ENCODE results near the gene NEK7.
"Not testable (repeated sequence)": the region's sequence is repeated elsewhere in the genome, so short reads cannot be mapped to it uniquely, and the experiment has no call there.

NEK7 gene

GRCh38 chr1:198156745-198157240 is at the start of gene NEK7:
Gene NEK7, plus strand, starts transcription at chr1:198156998. Its CDS starts 75,583 bp downstream, at chr1:198232581.
- DNase-seq = peak; percentile 49 to 54

DNA sequence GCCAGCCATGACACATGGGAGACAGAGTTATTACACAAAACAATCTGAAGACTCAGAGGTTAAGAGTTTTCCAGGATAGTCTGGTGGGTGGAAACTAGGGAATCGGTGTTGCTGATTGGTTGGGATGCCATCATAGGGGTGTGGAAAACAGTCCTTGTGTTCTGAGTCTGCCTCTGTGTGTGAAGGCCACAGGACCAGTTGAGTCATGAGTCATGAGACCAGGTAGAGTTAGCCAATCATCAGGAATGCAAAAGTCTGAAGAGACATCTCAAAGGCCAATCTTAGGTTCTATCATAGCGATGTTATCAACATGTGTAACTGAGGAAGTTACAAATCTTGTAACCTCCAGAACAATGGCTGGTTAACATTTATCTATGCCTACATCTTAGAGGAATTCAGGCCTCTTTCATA is 49.7 kb upstream of the NEK7 start:
- no peak for DNase-seq

DNA sequence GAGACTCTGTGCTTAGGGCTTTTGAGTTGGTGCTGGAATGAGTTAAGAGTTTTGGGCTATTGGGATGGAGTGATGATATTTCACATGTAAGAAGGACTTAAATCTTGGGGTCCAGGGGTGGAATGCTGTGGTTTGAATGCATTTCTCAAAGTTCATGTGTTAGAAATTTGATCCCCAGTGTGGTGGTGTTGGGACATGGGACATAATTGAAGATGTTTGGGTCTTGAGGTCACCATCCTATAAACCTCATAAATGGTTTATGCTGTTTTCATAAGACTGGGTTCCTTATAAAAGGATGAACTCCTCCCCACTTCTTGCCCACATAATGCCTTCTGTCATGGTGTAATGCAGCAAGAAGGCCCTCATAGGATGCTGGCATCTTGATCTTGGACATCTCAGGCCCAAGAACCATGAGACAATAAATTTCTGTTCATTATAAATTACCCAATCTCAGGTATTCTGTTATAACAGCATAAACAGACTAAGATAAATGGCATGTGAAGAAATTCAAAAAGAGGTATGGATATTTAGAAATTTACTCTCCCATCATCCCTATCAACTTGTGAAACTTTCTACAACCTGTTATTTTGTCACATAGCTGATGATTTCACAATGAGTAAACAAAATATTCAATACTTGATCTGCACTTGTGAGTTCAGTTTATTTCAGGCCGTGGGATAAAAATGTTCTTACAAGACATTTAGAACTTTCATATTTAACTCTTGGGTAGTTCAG is 48.0 kb upstream of the NEK7 start:
- no peak for DNase-seq

DNA sequence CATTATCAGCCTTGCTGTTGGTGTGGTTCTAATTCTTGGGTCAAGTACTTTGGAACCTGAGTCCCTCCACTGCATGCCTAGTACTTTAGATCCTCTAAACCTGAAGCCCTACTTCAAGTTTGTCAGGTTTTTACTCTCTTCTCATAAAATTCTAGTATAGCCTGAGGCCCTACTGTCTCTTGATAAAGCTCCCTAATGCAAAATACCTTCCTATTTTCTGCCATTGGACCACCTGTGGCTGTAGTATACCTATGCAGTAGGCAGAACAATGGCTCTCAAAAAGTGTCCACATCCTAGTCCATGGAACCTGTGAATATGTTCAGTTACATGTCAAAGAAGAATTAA is 47.5 kb upstream of the NEK7 start:
- no peak for DNase-seq

DNA sequence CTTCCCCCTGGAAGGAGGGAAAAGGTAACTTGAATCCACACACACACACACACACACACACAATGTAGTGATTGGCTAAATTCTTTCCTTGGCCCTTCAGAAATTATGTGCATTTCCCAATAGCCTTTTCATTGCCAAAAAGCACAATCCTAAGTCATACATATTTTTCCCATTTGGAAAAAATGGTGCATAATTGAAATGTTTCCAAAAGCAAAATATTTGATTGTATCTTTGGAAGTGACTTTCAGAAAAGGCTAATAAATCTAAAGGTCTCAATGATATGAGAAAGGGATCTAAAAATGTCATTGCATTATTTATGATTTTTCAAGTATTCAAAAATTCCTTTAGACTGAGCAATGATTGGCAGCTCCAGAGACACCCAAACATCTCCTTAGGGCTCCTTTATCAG is 43.5 kb upstream of the NEK7 start:
- DNase-seq = no peak

DNA sequence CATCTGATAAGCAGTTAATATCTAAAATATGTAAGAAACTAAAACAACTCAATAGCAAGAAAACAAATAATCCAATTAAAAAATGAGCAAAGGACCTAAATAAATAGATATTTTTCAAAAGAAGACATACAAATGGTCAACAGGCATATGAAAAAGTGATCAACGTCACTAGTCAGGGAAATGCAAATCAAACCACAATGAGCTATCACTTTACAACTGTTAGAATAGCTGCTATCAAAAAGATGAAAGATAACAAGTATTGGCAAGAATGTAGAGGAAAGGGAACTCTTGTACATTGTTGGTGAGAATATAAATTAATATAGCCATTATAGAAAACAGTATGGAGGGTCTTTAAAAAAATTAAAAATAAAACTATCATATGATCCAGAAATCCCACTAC is 40.7 kb upstream of the NEK7 start:
- no peak for DNase-seq

DNA sequence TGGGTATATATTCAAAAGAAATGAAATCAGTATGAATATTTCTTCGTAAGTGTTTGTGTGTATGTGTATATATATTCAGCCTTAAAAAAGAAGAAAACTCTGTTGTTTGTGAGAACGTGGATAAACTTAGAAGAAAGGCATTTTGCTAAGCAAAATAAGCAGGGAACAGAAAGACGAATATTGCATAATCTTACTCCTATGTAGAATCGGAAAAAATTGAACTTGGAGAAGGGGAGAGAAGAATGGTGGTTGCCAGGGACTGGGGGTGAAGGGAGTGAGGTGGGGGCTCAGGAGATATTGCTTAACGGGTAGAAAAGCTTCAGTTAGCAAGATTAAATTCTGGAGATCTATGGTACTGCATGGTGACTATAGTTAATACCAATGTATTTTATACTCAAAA is 40.3 kb upstream of the NEK7 start:
- no peak for DNase-seq

DNA sequence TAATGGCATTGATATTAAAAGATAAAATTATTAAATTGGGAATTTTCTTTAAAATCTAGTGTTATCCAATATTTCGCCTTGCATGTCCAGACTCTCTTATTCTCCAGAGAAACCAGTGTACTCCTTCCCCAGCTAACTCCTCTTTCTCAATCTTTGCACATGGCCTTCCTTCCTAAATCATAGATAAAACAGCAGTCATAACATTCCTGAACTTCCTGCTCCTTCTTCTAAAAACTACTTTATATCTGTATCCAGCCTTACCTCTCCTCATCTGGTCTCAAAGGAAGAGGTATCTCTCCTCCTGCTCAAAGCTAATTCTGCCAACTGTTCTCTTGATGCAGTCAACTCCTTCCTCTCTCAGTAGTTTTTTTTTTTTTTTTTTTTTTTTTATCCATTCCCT is 39.5 kb upstream of the NEK7 start:
- no peak for DNase-seq

DNA sequence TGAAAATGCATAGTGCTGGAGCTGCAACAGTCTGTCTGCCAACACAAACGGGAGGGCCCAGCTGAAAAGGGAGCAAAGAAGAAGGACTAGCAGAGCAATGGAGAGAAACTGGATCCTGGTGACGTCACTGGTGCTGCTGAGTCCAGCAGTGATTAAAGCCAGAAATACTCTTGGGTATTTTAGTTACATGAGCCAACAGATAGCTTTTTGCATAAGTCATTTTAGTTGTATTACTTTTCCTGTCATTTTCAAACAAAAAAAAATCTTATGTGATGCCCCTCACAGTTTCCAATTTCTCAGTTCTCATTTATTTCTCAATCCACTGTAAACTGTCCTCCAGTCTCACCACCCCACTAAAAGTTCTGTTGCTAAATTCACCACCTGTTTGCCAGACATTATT is 38.7 kb upstream of the NEK7 start:
- no peak for DNase-seq

DNA sequence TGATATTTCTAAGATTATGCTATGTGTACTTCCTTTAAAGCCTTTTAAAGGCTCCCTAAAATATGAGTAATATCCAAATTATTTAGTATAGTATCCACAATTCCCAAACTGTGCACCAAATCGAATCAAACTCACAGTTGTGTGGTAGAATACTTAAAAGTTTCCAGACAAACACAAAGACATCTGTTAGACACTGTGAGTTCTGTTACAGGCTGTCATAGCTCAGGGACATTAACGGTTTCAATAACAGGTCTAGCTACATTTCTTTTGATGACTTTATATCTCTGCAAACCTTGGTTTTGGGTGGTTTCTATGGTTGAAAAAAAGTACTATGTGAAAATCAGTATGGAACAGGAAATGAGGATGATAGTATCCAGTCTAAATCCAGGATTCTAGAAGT is 36.9 kb upstream of the NEK7 start:
- DNase-seq = no peak

GRCh38 chr1:198121056-198121826 is 35.6 kb upstream of the NEK7 start:
- DNase-seq = no peak

GRCh38 chr1:198122693-198123092 is 34.1 kb upstream of the NEK7 start:
- DNase-seq = no peak

DNA sequence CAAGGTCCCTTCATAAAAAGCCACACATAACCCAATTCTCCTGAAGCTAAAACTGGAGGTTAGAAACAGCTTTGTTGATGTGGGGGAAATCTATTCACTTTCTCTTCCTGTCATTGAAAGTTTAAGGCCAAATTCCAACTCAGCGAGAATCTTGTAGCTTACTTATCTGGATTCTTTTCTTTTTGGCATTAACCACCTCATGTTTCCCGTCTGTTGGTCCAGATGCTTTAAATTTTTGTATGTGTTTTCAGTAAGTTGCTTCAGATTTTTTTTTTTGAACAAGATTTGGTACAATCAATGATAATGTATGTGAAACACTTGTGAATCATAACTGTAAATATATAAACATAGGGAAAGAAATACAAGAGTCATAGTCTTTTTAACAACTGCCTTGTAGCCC is 33.7 kb upstream of the NEK7 start:
- DNase-seq = no peak

DNA sequence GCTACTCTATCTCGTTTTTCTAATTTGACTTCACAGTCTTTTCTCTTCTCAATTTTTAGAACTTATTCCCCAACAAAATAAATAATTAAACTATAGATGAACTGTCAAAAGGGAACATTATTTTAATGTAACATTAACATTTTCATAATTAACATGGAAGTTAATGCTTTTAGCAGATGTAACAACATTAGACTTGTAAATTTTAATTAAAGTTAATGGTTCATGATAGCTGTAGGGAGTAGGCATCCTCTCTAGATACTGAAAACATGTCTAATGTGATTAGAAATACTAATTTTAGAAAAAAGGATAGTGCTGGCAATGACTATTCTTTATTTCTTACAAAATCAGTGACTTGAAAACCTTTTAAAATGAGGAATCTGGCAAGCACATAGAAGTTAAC is 32.1 kb upstream of the NEK7 start:
- no peak for DNase-seq

DNA sequence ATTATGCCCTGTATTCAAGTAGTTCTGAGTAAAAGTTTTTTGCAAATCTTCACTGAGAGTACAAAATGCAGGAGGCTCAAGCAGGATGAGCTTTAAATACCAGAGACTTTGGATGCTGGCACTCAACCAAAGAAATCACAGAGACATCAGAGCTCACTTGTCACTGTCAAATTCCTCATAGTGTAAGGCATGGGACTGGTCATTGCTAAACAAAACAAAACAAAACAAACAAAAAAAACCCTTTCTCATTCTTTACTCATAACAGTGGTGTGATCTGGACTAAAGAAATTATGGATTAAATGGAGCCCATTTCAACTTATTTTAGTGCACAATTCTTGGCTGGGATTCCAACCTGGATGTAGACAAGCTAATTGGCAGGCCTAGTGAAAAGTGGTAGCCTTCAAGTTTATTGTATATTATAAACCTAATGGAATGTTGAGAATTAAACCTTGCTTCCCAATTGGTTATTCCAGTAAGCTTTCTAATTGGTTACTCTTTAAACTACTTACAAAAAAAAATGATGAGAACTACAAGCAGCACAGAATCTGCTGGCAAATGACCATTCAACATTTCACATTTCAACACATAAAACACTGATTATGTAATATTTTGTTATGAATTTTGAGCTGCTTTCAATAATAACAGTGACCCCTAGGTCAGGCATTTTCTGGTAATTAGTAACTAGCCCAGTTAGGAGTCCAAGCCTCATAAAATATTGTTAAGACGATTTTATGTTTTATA is 30.6 kb upstream of the NEK7 start:
- DNase-seq = no peak

DNA sequence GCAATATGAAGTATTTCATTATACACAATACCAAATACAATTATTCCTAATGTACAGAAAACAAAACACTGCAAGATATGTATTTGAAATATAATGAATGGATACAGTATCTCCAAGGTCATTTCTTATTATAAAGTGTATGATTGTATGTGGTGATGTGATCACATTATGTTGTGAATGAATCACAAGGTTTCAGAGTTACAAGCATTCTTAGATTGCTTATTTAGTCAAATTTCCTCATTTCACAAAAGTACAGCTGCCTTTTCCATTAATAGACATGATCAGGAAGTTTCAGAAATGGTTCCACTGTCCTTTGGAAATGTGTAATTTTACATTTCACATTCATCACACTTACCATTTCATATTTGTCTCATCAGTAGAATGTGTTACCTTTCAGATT is 28.3 kb upstream of the NEK7 start:
- no peak for DNase-seq

GRCh38 chr1:198130053-198130452 is 26.7 kb upstream of the NEK7 start:
- not testable (repeated sequence) for DNase-seq

DNA sequence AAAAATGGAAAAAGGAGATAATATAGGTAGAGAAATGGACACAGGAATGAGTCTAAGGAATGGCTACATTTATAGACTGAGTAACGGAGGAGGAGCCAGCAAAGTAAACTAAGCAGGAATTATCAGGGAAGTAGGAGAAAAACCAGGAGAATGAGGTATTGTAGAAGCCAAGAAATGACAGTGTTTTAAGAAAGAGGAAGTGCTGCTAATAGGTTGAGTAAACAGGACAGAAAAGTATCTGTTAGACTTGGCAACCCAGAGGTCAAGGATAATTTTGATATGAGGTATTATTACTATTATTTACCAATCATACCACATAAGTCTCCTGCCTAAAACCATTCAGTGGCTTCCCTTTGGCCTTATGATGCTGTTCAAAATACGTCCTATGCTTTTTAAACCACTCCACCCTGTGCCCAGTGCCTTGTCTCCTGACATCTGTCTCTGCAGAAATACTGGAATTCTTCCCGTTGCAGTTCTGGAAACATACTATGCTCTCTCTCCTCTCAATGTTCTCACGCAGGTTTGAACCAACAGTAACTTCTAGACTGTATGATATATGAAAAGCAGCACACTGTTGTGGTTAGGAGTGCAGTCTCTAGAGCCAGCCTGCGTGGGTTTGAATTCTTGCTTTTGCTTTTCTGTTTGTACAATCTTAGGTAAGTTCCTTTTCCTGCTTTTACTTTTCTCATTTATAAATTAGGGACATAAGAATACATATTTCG is 24.6 kb upstream of the NEK7 start:
- no peak for DNase-seq

DNA sequence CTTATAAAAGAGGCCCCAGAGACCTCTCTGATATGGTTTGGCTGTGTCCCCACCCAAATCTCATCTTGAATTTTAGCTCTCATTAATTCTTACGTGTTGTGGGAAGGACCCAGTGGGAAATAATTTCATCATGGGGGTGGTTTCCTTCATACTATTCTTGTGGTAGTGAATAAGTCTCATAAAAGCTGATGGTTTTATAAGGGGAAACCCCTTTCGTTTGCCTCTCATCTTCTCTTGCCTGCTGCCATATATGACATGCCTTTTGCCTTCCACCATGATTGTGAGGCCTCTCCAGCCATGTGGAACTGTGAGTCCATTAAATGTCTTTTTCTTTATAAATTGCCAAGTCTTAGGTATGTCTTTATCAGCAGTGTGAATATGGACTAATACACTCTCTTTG is 22.5 kb upstream of the NEK7 start:
- DNase-seq = no peak

GRCh38 chr1:198135366-198135765 is 21.4 kb upstream of the NEK7 start:
- DNase-seq = no peak

DNA sequence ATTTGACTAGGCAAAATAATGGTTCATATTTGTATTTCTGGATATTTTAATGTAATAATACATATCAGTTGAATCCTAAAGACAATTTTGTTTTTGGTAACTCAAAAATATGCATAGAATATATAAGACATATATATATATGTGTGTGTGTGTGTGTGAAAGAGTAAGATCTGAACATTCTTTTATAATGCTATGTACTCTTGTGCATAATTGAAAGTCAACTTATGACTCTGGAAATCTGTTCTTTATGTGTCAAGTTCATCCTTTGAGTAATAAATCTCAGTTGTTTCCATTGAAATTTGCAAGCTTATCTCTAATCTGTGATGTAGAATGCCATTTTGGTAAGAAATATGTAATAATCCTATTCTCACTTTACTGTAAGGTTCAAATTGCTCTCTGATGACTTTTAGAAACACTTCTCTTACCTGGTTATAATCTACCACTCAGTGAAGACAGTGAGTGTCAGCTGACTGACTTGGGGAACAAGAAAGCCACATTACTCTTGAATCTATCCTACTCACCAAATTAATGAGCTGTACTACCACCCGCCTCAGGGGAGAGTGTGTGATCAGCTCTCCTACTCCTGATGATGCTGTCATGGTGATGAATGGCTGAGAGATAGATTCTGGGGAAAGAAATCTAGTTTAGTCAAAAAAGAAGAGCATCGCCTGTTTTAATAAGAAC is 15.0 kb upstream of the NEK7 start:
- no peak for DNase-seq

DNA sequence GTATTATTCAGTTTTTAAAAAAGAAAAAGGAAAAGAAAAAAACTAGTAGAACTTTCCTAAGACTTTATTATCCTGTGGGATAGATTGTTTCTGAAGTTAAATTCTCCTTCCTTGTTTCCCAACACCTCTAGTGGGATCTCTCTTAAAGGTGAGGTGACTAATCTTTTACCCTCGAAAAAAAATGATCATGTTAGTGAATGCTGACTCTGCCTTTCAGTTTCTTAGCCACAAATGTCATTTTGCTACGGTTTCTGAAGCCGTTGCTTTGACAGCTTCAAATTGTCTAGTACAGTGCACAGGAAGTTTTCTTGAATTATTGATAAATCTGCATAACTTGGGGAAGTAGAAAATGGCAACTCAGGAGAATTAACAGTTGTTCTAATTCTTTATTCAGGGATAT is 13.0 kb upstream of the NEK7 start:
- DNase-seq = no peak

DNA sequence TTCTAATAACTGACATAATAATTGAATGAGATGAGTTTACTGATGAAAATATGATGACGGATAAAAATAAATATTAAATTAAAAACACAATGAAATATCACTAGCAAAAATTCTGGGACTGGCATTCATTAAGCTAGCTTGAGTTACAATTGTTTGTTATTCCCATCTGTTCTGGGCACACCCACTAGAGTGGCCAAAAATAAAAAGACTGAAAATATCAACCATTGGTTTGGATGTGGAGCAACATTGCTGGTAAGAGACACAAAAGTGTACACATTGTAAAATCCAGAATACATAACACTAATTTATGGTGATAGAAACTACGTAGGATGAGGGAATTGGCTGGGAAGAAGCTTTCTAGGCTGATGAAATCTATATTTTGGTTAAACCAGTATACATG is 9.6 kb upstream of the NEK7 start:
- no peak for DNase-seq

Data from stimulated activated CD4-positive, alpha-beta T cell treated with anti-CD3 and anti-CD28 coated beads, Interleukin-2, amount 100 ng/mL, for 48 hours (primary cell).